Measurements from ENCODE around the gene GFPT1.

GRCh38 chr2:69416147-69416546, 29.1 kb upstream of the GFPT1 start:
- no peak for TF ChIP-seq POLR2A (IDR thresholded peaks at IDR 0.05)
- no peak for TF ChIP-seq CTCF (IDR thresholded peaks at IDR 0.05)
